IPS-11a (cell line): Measurements from ENCODE around the gene MGA.

Experiments used
- H3K4me3 ChIP-seq: one replicate; pipeline ENCODE4 v1.5.1; 2013; ENCODE audit warnings: low read depth, low read length, control low read depth

The MGA gene

DNA sequence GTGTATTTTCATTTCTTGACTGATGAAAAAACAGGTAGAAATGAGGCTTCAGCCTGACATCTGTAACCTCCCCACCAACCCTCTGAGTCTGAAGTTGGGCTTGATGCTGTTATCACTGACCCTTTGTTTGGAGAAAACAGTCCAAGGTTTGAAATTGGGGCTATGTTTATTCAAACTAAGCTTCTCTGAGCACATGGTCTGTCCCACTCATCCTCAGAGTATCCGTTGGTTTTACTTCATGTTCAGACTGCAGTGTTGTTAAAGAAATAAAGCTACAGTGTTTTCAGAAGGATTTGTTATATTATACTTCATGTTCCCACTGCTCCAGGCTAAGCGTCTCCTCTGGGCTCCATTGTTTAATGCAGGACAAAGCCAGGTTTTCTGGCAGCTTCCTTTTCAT, 120.1 kb downstream of the MGA start:
- H3K4me3 ChIP-seq: no peak overlapping the region

DNA sequence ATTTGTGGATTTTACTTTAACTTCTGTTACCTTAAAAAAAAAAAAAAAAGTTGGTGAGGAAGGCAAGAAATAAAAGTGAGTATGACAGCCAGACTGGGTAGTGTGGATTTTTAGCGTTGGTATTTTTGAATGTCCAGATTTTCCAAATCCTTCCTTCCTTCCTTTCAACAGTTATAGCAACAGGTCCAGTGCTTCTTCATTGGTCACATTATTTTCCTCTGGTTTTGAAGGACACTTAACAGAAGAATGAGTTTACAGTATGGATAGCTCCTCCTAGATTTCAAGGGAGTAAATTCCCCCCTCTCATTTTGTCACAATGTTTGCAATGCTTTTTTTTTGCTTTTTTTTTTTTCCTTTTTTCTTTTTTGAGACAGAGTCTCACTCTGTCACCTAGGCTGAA, 120.5 kb downstream of the MGA start:
- H3K4me3 ChIP-seq: no peak overlapping the region

DNA sequence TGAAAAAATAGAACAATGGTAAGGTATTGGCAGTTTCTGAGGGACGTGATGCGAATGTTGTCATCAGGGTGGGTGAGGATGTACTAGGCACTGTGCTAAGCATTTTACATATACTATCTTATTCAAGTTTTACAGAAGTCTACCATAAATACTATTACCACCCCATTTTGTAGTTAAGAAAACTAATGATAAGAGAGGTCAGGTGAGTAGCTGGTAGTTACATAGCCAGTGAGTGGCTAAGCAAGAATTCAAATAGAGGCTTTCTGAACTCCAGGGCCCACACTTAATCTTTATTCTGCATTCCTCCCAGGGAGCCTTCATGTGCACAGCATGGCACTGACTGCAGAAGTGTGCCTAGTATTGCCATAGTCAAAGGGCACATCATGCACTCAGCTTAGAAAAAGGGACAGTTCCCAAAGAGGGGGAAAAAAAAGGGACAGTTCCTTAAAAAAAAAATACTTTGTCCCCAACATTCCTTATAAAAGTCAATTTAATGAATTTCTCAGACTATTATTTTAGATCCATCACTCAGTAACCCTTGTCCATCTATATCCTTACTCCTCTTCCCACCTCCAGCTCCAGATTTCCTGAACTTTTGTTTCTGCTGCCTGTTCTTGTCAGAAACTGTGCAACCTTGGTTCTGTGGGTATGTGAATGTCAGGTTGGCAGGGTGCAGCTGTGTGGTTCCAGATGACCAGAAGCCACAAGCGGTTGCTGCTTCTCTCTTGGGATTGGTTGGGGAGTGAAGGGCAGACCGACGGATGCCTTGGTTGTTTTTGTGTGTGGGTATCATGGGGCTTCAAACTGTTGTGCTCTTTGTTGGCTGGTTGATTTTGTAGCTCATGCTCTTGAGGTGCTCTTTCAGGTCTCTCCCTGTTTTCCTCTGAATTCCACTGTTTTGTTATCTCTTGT, 122.4 kb downstream of the MGA start:
- H3K4me3 ChIP-seq: no peak overlapping the region

DNA sequence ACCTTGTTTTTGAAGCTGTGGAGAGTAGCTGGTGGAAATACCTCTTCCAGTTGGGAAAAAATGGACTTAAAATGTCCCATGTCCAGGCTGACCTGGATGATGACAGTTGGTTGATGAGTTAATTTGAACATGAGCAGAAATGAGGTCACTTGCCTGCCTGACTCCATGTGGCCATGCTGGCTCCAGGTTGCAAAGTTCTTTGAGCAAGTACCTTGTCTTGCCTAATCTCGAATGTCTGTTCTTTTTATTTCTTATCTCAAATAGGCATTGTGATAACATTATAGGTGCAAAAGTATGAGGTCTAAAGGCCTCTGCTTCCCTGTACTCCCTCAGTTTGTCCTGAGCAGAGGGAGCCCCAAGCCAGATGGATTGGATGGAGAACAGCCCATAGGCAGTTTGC, 123.1 kb downstream of the MGA start:
- no peak overlapping the region for H3K4me3 ChIP-seq

DNA sequence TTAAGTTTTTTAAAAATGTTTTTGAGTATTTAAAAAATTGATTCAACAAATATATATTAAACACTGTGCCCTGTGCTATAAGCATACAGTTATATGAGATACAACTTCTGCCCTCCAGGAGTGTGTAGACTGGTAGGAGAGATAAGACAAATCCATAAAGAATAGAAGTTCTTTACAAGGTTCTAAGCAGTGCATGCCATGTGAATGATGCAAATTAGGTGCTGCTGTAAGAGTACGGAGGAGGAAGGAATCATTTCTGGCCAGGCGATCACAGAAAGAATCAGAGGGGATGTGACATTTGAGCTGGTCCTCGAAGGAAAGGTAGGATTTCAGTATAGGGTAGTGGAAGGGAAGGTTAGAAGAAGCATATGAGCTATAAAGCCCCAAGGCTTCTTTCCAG, 128.1 kb downstream of the MGA start:
- no peak overlapping the region for H3K4me3 ChIP-seq

DNA sequence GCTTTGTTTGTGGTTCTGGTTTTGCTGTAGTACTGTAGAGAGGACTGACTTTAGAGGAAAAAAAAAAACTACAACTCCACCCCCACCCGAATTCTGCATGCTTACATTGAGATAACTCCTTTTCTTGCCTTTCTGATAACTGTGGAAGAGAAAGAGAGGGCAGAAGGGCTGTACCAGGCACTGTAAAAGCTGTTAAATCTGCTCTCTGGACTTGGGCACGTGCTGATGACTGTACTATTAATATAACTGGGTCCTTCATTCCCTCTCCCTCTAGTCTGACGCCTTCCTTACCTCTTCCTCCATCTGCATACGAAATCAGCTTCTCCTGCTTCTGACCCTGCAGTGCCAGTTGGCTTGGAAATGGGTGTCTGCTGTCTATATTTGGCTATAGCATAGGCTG, 129.0 kb downstream of the MGA start:
- no peak overlapping the region for H3K4me3 ChIP-seq

DNA sequence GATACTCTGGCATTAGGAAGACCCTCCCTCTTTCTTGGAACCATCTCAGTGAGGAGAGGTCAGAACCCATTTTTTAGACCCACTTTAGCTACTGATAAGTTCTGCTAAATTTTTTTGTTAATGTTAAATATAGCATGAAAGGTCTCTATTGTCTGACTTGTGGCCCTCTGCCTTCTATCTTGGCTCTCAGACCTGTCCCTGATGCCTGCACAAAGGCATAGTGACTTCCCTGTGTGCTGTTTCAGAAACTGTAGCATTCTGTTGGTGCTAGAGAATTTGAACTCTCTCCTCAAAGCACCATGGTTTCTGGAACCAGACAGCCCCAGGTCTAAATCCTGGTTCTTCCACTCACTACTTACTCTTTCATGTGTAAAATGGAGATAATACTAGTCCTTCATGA, 129.5 kb downstream of the MGA start:
- no peak overlapping the region for H3K4me3 ChIP-seq

DNA sequence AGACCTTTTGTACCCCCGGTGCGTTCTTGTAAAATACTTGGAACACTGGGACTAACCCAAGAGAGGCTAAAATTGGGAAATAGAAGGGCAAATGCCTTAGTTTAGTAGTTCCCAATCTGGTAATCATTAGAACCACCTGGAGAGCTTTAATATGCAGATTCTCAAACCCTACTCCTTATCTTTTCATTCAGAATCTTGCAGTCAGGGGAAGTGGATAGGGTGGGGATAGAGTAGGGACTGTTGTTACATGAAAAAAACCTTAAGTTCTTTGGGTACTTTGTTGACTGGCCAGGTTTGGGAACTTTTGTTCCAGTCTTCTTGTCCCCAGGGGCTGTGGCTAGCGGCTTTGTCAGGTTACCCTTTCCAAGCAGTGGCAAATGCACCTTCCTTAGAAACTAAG, 130.0 kb downstream of the MGA start:
- H3K4me3 ChIP-seq: no peak overlapping the region

DNA sequence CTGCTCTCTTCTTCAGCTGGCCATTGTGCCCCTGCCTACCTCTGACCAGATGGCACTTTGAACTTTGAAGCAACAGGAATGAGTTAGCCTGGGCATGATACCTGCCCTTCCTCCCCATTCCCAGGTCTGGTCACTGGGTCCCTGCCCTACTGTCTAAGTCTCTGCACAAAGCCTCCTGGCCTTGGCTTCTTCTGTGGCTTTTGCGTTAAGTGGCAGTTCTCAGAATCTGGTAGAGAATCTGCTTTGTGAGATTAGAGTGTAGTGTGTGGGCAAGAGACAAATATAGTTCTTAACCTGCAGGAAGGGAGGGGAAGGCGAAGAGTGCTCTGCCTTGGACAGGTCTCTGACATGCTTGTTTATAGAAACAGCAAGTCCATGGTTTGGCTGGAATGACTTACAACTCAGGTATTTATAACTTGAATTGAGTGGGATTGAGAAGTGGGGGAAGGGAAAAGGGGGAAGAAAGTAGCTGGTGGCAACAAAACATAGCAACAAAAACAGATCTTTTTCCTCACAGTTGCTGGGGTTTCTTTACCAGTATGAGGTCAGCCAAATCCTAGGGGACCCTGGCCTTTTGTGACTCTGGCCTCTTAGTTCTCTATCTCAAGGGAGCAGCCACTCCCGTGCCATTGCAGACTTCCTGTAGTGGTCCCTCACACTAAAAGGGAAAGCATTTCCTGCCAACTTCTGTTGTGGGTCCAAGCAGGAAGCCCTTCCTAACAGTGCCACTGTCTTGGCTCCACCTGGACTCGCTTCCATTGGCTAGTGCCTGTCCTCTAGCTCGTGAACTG, 130.7 kb downstream of the MGA start:
- no peak overlapping the region for H3K4me3 ChIP-seq

DNA sequence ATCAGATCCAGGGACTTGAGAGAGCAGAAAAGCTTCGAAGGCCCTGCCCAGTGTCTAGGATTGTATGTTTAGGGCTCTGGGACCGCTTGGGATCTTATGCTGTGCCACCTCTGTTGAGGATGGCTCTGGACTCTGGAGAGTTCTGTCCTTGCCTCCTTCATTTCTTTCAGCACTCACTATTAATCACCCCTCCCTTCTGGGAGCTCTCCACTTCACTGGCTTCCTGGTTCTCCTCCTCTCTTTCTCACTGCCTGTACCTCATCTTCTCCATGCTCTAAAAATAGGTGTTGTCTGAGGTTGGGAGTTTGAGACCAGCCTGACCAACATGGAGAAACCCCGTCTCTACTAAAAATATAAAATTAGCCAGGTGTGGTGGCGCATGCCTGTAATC, 131.3 kb downstream of the MGA start:
- H3K4me3 ChIP-seq: no peak overlapping the region

DNA sequence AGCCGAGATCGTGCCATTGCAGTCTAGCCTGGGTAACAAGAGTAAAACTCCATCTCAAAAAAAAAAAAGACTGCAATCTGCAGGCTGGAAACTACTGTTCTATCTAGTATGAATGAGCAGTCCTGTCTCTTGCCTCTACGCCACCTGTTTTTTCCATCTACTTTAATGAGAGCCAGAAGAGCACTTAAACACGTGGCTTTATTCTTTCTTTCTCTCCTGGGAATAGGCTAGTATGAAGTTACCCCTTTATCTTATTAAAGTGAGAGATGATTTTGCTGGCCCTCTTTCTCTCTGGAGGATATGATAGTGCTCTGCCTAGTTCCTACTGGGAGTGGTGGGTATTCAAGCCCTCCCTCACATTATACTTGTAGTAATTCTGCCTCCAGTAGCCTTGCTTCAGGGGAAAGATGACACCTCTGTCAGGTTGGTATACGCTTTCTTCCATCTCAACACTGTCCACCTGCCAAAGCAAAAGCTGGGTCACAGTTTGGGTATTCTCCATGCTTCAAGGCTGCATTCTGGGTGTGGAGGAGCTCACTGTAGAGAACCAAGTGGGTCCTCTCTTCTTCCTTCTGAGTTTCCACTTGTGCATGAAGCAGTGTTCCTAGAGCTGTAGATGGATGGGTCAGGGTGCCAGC, 131.9 kb downstream of the MGA start:
- no peak overlapping the region for H3K4me3 ChIP-seq

DNA sequence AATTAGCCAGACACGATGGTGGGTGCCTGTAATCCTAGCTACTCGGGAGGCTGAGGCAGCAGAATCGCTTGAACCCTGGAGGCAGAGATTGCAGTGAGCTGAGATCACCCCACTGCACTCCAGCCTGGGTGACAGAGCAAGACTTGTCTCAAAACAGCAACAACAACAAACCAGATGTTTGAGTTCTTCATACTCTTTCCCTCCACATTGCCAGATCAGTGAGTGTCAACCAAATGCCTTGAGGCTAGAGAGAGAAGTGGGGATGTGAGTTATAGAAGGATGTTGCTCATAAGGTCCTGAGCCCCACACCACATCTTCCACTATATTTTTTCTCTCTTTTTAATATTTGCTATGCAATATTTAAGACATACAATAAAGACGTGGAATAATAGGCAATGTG, 133.9 kb downstream of the MGA start:
- no peak overlapping the region for H3K4me3 ChIP-seq

DNA sequence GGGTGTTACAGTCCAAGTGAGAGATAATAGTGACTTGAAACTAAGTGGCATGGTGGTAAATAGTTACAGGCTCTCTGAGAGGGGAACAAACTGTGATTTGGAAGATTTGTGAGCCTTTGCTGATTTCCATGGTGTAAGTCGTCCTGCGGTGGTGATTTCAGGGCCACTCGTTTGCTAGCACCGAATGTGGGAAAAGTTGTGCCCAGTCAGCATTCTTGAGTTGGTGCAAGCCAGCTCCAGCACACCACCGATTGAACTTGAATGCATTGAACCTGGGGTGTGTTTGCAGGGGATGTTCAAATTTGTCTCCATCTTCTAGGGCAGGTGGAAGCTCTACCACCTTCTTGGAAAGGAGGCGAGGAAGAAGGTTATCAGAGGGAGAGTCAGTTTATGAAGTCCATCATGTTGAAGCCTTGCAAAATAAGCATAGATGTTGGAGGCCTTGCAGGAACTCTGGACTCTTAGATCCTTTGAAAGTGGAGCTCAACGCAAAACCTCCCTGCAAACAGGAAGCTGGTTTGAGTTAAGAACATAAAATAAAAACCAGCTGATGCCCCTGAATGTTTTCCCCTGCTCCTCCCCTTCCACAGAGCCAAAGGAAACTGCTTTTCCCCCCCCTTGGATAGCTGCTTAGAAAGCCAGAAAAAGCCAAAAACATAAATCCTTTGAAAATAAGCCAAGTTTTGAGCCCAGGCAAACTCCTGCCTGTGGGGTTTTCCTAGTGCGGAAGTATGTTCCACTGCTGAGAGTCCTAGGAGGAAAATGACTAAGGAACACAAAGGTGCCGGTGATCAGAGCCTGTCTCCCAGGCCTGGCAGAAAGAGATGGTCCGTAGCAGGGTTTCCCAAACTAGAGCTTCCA, 136.0 kb downstream of the MGA start:
- no peak overlapping the region for H3K4me3 ChIP-seq

DNA sequence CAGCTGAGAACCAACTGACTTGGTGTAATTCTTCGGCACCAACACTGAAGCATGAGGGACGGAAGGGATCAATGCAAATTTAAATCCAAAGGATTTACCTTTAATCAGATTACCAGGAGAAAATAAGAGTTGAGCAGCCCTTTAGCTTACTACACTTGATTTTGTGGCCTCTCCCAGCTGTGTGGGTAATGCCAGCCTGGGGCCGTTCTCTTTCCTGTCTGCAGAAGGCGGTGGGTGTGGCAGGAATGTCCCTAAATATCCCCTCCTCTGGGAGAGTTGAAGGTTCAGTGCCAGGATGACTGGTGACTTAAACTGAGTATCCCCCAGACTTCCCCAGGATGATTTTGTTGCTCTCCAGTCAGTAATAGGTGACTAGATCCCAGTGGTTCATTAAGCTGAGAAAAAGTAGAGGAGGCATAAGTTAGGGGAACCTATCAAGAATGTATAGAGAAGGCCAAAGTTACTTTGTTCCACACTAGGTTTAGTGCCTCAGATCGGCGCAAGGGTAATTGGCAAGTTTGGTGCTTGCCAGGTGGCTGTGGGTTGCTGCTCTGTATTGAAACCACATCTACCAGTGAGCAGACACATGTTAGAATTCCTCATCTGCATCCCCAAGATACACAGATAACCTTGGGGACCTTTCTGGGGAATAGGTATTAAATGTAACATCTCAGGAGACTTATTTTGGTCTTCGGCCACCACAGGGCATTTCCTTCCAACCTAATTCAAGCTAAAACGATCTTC, 137.2 kb downstream of the MGA start:
- no peak overlapping the region for H3K4me3 ChIP-seq

DNA sequence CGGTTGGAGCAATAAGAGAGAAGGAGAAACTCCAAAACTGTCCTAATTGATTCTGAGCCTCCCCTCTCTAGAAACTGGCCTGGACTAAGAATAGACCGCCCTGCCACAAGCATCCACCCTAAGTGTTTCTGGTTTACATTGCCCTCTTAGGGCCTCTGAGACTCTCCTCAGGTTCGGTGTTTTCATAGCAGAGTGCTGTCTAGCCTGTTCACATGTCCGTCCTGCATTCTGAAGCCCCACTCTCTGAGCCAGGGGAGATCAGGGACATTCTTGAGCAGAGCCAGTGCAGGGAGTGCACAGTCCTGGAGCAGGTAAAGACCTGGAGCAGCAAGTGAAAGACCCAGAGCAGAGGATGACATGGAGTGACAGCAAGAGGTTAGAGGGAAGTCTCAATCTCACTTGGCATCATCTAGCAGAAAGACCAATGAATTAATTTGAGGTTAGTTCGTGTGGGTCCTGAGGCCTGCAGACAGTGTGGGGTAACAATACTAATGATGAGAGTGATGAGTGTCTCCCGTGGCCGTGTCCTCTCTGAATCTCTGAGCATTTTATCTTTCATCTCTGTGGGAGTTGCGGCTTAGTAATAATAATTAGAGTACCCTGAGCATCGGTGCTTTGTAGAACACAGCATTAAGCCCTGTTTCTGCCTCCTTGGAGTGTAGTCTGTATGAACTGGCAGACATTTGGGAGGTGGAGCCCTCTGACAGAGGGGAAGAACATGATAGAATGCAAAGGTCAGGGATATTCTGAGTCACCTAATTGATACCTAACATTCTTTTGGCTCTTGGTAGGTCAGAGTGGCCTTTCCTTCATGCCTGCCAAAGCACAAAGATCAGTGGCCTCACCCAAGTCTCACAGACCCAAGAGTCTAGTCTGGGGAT, 138.6 kb downstream of the MGA start:
- no peak overlapping the region for H3K4me3 ChIP-seq

DNA sequence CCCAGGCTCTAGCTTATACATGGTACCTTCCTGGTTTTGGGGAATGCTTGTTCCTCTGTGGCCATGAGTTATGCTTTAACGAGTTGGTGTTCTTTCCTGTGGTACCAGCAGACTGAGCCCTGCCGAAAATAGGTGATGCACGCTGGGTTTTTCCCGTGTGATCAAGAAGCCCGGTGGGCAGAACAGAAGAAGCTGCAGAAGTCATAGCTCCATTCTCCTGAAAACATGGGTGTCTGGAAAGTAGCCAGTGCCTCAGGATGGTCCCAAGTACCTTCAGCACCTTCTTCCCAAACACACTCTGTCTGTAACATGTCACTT, 139.2 kb downstream of the MGA start:
- no peak overlapping the region for H3K4me3 ChIP-seq

DNA sequence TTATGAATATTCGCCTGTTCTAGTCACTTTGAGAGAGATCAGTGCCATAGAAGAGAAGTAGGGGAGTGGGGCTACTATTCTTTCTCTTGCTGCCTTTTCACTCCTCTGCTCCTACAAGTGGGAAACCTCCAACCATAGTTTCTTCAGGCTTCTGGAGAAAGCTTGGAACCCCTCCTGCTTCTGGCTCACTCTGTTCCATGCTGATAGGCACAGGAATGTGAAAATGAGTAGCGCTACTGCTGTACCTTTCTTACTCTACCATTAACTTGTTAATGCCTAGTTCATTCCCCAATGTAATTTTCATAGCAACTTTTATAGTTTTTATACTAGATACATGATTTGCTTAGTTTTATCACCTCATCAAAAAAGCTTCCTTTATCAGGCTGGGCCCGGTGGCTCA, 141.0 kb downstream of the MGA start:
- H3K4me3 ChIP-seq: no peak overlapping the region

DNA sequence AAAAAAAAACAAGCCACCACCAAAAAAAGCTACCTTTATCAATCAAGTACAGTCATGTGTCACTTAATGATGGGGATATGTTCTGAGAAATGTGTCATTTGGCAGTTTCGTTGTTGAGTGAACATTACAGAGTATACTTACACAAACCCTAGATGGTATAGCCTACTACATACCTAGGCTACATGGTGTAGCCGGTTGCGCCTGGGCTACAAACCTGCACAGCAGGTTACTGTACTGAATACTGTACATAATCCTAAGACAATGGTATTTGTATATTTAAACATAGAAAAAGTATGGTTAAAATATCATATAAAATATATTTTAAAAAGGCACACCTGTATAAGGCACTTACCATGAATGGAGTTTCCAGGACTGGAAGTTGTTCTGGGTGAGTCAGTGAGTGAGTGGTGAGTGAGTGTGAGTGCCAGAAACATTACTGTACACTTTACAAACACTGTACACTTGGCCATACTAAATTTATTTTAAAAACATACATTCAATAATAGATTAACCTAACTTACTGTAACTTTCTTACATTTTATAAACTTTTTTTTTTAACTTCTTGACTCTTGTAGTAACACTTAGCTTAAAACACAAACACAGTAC, 141.7 kb downstream of the MGA start:
- no peak overlapping the region for H3K4me3 ChIP-seq

DNA sequence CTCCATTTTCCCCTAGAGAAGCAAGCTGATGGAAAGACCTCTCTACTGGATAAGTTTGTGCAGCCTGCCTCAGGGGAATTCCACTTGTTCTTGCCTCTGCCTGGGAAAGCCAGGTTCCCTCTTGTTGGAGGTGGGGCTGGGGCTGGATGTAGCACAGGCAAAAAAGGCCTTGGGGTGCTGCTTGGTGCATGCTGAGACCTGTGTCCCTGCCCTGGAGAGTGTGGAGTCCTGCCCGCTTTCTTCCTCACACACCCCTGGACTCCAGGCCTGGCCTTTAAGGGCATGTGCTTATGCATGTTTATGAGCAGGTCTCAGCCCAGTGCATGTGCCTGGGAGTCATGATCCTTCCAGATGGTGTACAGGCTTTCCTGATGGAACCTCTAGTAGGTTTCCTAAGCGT, 144.2 kb downstream of the MGA start:
- H3K4me3 ChIP-seq: no peak overlapping the region
